Neural cell (in vitro differentiated cells): ENCODE results near the gene PCCA. TPM values are rescaled to one million over a fixed set of nuclear protein-coding genes. Genes with fewer than 3 reads are reported as not detected.

ENCODE experiments used
- H2AFZ ChIP-seq: fragments of 200-600, 300-800 bp; sonication (generic), shearing (Covaris generic); 2 replicates; pipeline ENCODE4 v1.6.0; 2014; ENCODE audit warnings: low read depth, mild to moderate bottlenecking, antibody characterized with exemption, low read length, moderate library complexity
- H3F3A ChIP-seq: fragments of 200-600 bp; shearing (Covaris generic); 2 replicates; pipeline ENCODE4 v1.6.1; 2016; ENCODE audit warnings: mild to moderate bottlenecking, moderate library complexity, mixed read lengths, antibody characterized with exemption, low read length; ENCODE audit not compliant: insufficient read depth, poor library complexity, severe bottlenecking
- H3K27ac ChIP-seq: fragments of 200-600, 300-800 bp; sonication (generic), shearing (Covaris generic); 2 replicates; pipeline ENCODE4 v1.5.1; 2014; ENCODE audit warnings: mild to moderate bottlenecking, low read length, moderate library complexity
- H3K27me3 ChIP-seq: fragments of 300-800, 200-600 bp; sonication (generic), shearing (Covaris generic); 2 replicates; pipeline ENCODE4 v1.6.0; 2014; ENCODE audit warnings: mild to moderate bottlenecking, low read depth, low read length, moderate library complexity; ENCODE audit not compliant: insufficient read depth
- H3K36me3 ChIP-seq: fragments of 300-800, 200-600 bp; sonication (generic), shearing (Covaris generic); 2 replicates; pipeline ENCODE4 v1.5.1; 2014; ENCODE audit warnings: mild to moderate bottlenecking, antibody characterized with exemption, low read length, moderate library complexity; ENCODE audit not compliant: insufficient read depth
- H3K4me2 ChIP-seq: fragments of 300-800, 200-600 bp; sonication (generic), shearing (Covaris generic); 2 replicates; pipeline ENCODE4 v1.6.0; 2014; ENCODE audit warnings: mild to moderate bottlenecking, low read length
- H3K4me3 ChIP-seq: fragments of 300-800, 200-600 bp; sonication (generic), shearing (Covaris generic); 2 replicates; pipeline ENCODE4 v1.5.1; 2014; ENCODE audit warnings: mild to moderate bottlenecking, low read length, moderate library complexity
- H3K79me2 ChIP-seq: fragments of 200-600 bp; shearing (Covaris generic); replicated peaks from 2 replicates; pipeline ENCODE4 v1.6.0; 2014; ENCODE audit warnings: mild to moderate bottlenecking, low read length, moderate library complexity; ENCODE audit not compliant: insufficient read depth
- H3K9ac ChIP-seq: fragments of 300-800, 200-600 bp; sonication (generic), shearing (Covaris generic); 2 replicates; pipeline ENCODE4 v1.6.1; 2016; ENCODE audit warnings: mild to moderate bottlenecking, low read length, mixed read lengths
- H3K9me2 ChIP-seq: fragments of 200-600 bp; shearing (Covaris generic); 2 replicates; pipeline ENCODE4 v1.6.1; 2016; ENCODE audit warnings: mild to moderate bottlenecking, low read length, mixed read lengths; ENCODE audit not compliant: insufficient read depth
- H3K9me3 ChIP-seq: fragments of 200-600, 300-800 bp; sonication (generic), shearing (Covaris generic); 2 replicates; pipeline ENCODE4 v1.6.1; 2016; ENCODE audit warnings: mild to moderate bottlenecking, mixed run types, low read length, moderate library complexity, mixed read lengths
- H4K20me1 ChIP-seq: fragments of 200-600 bp; shearing (Covaris generic); 2 replicates; pipeline ENCODE4 v1.6.1; 2016; ENCODE audit warnings: mild to moderate bottlenecking, mixed run types; ENCODE audit not compliant: insufficient read depth
- CTCF ChIP-seq: fragments of 450-650 bp; IDR thresholded peaks from 2 replicates; pipeline ENCODE4 v1.5.1; 2014; ENCODE audit warnings: antibody characterized with exemption, mild to moderate bottlenecking, moderate library complexity; ENCODE audit not compliant: poor library complexity, severe bottlenecking
- EP300 ChIP-seq: fragments of 450-650 bp; conservative IDR thresholded peaks from 2 replicates; pipeline ENCODE4 v1.6.1; 2014; ENCODE audit warnings: antibody characterized with exemption, mild to moderate bottlenecking, moderate library complexity; ENCODE audit not compliant: poor library complexity, severe bottlenecking
- EZH2 ChIP-seq: fragments of 200-600, 300-800 bp; shearing (Covaris generic), sonication (generic); IDR thresholded peaks from 2 replicates; pipeline ENCODE4 v1.6.1; 2014; ENCODE audit warnings: antibody characterized with exemption, low read length, borderline replicate concordance, mild to moderate bottlenecking; ENCODE audit not compliant: insufficient read depth, poor library complexity, severe bottlenecking
- MXI1 ChIP-seq: fragments of 450-650 bp; conservative IDR thresholded peaks from 2 replicates; pipeline ENCODE4 v1.6.1; 2014; ENCODE audit warnings: antibody characterized with exemption, mild to moderate bottlenecking; ENCODE audit not compliant: poor library complexity, severe bottlenecking
- POLR2AphosphoS5 ChIP-seq: IDR thresholded peaks from 2 replicates; pipeline ENCODE4 v1.6.1; 2012
- RAD21 ChIP-seq: fragments of 450-650 bp; conservative IDR thresholded peaks from 2 replicates; pipeline ENCODE4 v1.6.1; 2014; ENCODE audit warnings: antibody characterized with exemption, mild to moderate bottlenecking, moderate library complexity
- SMC3 ChIP-seq: fragments of 450-650 bp; conservative IDR thresholded peaks from 2 replicates; pipeline ENCODE4 v1.6.1; 2014; ENCODE audit warnings: antibody characterized with exemption, mild to moderate bottlenecking, moderate library complexity; ENCODE audit not compliant: poor library complexity
- TAF1 ChIP-seq: IDR thresholded peaks from 2 replicates; pipeline ENCODE4 v1.6.1; 2012; ENCODE audit warnings: low read depth
- polyA plus RNA-seq: library from polyadenylated mRNA; depleted of rRNA; stranded (reverse); fragments of >200 nt; gene quantifications from 2 replicates; pipeline ENCODE4 v1.2.3, GENCODE V29; 2014
- TF ChIP-seq, protein P1 (sequence below): IDR thresholded peaks from 2 replicates; pipeline ENCODE4 v1.6.1; 2012; ENCODE audit warnings: borderline replicate concordance

The PCCA gene
- polyA plus RNA-seq, 1 donor from 2014 or later: 17.0 TPM

- Histone ChIP-seq H3K79me2 (no peaks in the 10 kb centered on the region), H3K4me3 (no peak overlapping the region), H3K9ac (no peak overlapping the region), H3K4me2 (no peak overlapping the region), H3K27me3 (no peaks in the 10 kb centered on the region), H3F3A (no peaks in the 10 kb centered on the region), H3K9me3 (no peaks in the 10 kb centered on the region), H3K36me3 (no peaks in the 10 kb centered on the region), H2AFZ (no peak overlapping the region), H3K9me2 (no peaks in the 10 kb centered on the region), H3K27ac (no peak overlapping the region), H4K20me1 (no peaks in the 10 kb centered on the region)
- TF ChIP-seq TAF1 (no peak), CTCF (no peak), EP300 (no peak), MXI1 (no peak), RAD21 (no peak), POLR2AphosphoS5 (no peak), EZH2 (no peak), SMC3 (no peak)
- TF ChIP-seq, protein P1, sequence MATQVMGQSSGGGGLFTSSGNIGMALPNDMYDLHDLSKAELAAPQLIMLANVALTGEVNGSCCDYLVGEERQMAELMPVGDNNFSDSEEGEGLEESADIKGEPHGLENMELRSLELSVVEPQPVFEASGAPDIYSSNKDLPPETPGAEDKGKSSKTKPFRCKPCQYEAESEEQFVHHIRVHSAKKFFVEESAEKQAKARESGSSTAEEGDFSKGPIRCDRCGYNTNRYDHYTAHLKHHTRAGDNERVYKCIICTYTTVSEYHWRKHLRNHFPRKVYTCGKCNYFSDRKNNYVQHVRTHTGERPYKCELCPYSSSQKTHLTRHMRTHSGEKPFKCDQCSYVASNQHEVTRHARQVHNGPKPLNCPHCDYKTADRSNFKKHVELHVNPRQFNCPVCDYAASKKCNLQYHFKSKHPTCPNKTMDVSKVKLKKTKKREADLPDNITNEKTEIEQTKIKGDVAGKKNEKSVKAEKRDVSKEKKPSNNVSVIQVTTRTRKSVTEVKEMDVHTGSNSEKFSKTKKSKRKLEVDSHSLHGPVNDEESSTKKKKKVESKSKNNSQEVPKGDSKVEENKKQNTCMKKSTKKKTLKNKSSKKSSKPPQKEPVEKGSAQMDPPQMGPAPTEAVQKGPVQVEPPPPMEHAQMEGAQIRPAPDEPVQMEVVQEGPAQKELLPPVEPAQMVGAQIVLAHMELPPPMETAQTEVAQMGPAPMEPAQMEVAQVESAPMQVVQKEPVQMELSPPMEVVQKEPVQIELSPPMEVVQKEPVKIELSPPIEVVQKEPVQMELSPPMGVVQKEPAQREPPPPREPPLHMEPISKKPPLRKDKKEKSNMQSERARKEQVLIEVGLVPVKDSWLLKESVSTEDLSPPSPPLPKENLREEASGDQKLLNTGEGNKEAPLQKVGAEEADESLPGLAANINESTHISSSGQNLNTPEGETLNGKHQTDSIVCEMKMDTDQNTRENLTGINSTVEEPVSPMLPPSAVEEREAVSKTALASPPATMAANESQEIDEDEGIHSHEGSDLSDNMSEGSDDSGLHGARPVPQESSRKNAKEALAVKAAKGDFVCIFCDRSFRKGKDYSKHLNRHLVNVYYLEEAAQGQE: no peak
Measured at GRCh38 chr13:100532836-100533435, 444.0 kb downstream of the PCCA start.

GRCh38 chr13:100533588-100534041 lies 444.7 kb downstream of the PCCA start:
- no peaks in the 10 kb centered on the region for H3K79me2 ChIP-seq
- H3K9me3 ChIP-seq: no peaks in the 10 kb centered on the region
- no peak overlapping the region for H3K4me3 ChIP-seq
- no peak overlapping the region for H3K9ac ChIP-seq
- no peaks in the 10 kb centered on the region for H3K36me3 ChIP-seq
- H2AFZ ChIP-seq: no peak overlapping the region
- no peak overlapping the region for H3K4me2 ChIP-seq
- no peaks in the 10 kb centered on the region for H3K9me2 ChIP-seq
- no peaks in the 10 kb centered on the region for H3K27me3 ChIP-seq
- H3K27ac ChIP-seq: no peak overlapping the region
- H4K20me1 ChIP-seq: no peaks in the 10 kb centered on the region
- no peak for TF ChIP-seq POLR2AphosphoS5
- no peak for TF ChIP-seq CTCF
- no peak for TF ChIP-seq EP300
- TF ChIP-seq MXI1: no peak
- no peaks in the 10 kb centered on the region for H3F3A ChIP-seq
